Measurements from ENCODE around the gene MAPT.
"Not testable (repeated sequence)": the region's sequence is repeated elsewhere in the genome, so short reads cannot be mapped to it uniquely, and the experiment has no call there.

MAPT gene

DNA sequence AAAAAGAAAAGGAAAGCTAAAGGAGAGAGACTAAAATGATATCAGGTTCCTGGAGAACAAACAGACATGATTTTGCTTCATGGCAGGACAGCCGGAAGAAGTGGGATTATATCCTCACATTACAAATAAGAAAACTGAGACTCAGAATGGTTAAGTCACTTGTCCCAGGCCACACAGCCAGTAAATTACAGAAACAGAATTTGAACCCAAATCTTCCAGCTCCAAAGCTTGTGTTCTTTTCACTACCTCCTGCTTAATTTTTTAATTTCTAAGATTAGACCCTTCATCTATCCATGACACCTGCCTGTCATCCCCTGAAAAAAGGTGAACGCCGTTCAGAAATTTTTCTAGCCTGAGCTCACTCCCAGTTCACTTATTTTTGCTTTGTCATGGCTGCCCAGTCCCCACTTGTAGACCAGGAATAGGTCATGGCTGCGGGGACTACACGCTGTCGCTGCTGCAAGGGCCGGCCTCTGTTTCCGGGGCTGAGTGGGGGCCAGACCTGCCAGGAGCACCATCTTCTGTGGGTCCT lies 36.1 kb downstream of the MAPT start:
- peaks cover 9% of the 10 kb centered on the region for H3K9me3 ChIP-seq (ENCODE audit: control insufficient read depth, insufficient read depth, low read length)
- no peak overlapping the region for H3K27ac ChIP-seq (ENCODE audit: low read depth, low read length)
- H3K36me3 ChIP-seq (ENCODE audit: control insufficient read depth, insufficient read depth, low read length) = no peaks in the 10 kb centered on the region
- H3K4me3 ChIP-seq (ENCODE audit: low read depth, low read length) = no peak overlapping the region
- no peaks in the 10 kb centered on the region for H3K27me3 ChIP-seq (ENCODE audit: control insufficient read depth, insufficient read depth, low read length)
- no peak overlapping the region for H3K9ac ChIP-seq (ENCODE audit: low read depth, low read length)
- H3K4me1 ChIP-seq (ENCODE audit: control insufficient read depth, insufficient read depth, low read length) = no peaks in the 10 kb centered on the region

DNA sequence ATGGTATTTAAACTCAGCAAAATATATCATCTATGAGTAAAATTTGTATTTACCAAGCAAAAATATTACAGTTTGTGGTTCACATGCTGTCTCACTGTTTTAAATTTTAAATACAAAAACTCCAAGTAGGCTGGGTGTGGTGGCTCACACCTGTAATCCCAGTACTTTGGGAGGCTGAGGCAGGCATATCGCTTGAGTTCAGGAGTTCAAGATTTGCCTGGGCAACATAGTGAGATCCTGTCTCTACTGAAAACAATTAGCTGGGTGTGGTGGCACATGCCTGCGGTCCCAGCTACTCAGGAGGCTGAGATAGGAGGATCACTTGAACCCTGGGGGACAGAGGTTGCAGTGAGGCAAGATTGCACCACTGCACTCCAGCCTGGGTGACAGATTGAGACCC lies 37.3 kb downstream of the MAPT start:
- no peaks in the 10 kb centered on the region for H3K4me1 ChIP-seq (ENCODE audit: control insufficient read depth, insufficient read depth, low read length)
- no peaks in the 10 kb centered on the region for H3K27me3 ChIP-seq (ENCODE audit: control insufficient read depth, insufficient read depth, low read length)
- H3K9ac ChIP-seq (ENCODE audit: low read depth, low read length) = no peak overlapping the region
- H3K36me3 ChIP-seq (ENCODE audit: control insufficient read depth, insufficient read depth, low read length) = no peaks in the 10 kb centered on the region
- no peak overlapping the region for H3K27ac ChIP-seq (ENCODE audit: low read depth, low read length)
- no peak overlapping the region for H3K4me3 ChIP-seq (ENCODE audit: low read depth, low read length)
- peaks cover 9% of the 10 kb centered on the region for H3K9me3 ChIP-seq (ENCODE audit: control insufficient read depth, insufficient read depth, low read length)

DNA sequence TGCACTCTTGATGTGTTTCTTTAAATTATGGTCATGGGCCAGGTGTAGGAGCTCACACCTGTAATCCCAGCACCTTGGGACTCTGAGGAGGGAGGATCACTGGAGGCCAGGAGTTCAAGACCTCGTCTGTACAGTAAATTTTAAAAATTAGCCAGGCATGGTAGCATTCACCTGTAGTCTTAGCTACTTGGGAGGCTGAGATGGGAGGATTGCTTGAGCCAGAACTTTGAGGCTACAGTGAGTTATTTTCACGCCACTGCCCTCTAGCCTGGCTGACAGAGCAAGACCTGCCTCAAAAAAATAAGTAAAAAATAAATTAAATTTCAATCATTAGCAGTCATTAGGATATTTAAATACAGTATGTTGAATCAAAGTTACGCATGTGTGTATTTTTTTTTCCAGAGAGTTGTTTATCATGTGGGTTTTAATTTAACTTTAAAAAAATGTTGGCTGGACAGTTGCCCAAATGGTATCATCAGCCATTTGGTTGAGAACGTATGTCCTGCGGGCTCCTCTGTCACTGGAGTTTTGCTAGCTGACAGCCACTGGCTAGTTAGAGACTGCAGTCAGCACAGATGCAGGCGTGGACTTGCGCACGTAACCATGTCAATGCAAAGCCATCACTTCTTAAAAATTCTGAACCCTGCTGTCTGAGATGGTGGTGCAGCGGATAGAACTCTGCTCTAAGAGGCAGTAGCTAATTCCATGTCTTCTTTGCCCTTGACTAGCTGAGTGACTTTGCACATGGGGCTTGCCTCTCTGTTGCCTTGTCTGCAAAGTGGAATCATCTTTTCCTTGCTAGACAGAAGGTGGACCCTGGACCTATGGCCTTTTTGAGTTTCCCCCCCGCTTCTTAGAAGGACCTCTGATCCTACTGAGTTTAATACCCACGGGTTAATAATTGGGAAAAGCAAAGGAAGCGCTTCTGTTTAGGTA lies 40.0 kb downstream of the MAPT start:
- no peak overlapping the region for H3K4me3 ChIP-seq (ENCODE audit: low read depth, low read length)
- H3K27me3 ChIP-seq (ENCODE audit: control insufficient read depth, insufficient read depth, low read length) = no peaks in the 10 kb centered on the region
- no peak overlapping the region for H3K9ac ChIP-seq (ENCODE audit: low read depth, low read length)
- no peaks in the 10 kb centered on the region for H3K9me3 ChIP-seq (ENCODE audit: control insufficient read depth, insufficient read depth, low read length)
- no peak overlapping the region for H3K27ac ChIP-seq (ENCODE audit: low read depth, low read length)
- H3K36me3 ChIP-seq (ENCODE audit: control insufficient read depth, insufficient read depth, low read length) = no peaks in the 10 kb centered on the region
- H3K4me1 ChIP-seq (ENCODE audit: control insufficient read depth, insufficient read depth, low read length) = no peaks in the 10 kb centered on the region

DNA sequence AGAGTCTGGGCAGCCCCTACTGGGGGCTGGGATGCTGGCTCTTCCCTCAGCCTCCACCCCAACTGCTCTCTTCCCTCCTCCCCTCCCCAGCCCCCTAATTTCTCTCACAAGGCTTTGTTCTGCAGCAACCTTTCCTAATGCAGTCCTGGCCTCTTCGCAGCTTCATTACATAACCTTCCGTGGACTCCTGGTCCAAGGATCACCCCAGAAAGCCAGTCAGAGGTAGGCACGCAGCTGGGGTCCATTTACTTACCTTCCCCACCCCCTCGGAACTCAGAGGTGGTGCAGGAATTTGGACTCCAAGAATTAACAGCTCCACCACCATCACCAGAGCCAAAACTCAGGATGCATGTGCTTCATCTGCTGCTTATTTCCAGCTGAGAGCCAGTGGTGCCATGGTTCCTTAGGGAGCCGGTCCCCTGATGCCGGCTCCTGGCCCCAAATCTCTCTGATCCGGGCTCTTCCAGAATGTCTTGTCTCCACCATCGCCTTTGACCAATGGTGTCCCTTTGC lies 40.9 kb downstream of the MAPT start:
- Histone ChIP-seq H3K36me3 (ENCODE audit: control insufficient read depth, insufficient read depth, low read length) (no peaks in the 10 kb centered on the region), H3K4me1 (ENCODE audit: control insufficient read depth, insufficient read depth, low read length) (no peaks in the 10 kb centered on the region), H3K9ac (ENCODE audit: low read depth, low read length) (no peak overlapping the region), H3K4me3 (ENCODE audit: low read depth, low read length) (no peak overlapping the region), H3K9me3 (ENCODE audit: control insufficient read depth, insufficient read depth, low read length) (no peaks in the 10 kb centered on the region), H3K27me3 (ENCODE audit: control insufficient read depth, insufficient read depth, low read length) (no peaks in the 10 kb centered on the region), H3K27ac (ENCODE audit: low read depth, low read length) (no peak overlapping the region)

DNA sequence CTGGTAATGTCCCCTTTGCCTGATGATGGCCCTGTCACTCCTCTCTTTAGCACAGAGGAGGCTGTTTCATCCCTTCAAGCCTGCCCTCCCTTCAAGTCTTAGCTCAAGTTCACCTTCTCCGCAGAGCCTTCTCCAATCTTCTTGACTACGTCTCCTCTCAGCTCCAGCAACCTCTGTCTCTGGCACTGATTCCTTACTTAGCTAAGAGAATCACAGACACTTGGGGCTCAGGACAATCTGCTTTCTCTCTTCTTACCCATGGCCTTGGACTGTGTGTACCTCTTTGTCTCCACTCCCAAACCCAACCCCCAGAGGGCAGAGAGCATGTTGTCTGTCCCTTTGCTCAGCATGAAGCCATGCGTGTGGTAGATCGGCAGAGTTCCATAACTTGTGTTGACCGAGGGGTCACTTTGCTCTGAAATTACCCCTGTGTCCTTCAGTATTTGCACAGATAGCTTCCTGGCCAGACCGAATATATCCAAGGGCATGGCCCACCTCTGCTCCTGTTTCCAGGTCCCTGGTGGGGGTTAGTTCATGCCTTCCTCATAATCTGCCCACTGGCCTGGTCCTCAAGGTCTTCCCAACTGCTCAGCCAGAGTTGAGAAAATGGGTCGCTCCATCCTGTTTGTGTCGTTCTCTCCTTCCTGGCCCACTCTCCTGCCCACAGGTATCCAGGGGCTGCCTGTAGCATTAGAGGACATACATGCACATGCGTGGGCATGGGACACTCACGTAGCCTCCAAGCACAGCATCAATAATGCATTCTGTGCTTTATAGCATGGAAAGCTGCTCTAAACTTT lies 41.6 kb downstream of the MAPT start:
- Histone ChIP-seq H3K36me3 (ENCODE audit: control insufficient read depth, insufficient read depth, low read length) (no peaks in the 10 kb centered on the region), H3K4me1 (ENCODE audit: control insufficient read depth, insufficient read depth, low read length) (no peaks in the 10 kb centered on the region), H3K27me3 (ENCODE audit: control insufficient read depth, insufficient read depth, low read length) (no peaks in the 10 kb centered on the region), H3K27ac (ENCODE audit: low read depth, low read length) (no peak overlapping the region), H3K4me3 (ENCODE audit: low read depth, low read length) (no peak overlapping the region), H3K9me3 (ENCODE audit: control insufficient read depth, insufficient read depth, low read length) (no peaks in the 10 kb centered on the region), H3K9ac (ENCODE audit: low read depth, low read length) (no peak overlapping the region)

DNA sequence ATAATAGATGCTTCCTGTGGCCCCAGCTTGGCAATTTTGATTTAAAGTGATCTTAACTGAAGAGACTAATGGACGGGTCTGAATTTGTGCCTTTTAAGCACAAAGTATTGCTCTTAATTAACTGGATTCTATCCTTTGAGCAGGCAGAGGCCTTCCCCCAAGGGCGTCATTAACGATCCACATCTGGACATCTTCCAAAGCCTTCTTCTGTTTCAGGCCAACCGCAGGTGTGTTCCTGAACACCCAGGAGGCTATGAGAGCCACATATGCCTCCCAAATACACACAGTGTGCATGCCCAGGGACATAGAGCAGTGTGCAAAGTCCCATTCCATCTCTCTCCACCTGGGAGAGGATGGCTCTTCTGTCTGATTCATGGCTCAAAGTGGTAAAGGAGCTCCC lies 42.3 kb downstream of the MAPT start:
- no peaks in the 10 kb centered on the region for H3K36me3 ChIP-seq (ENCODE audit: control insufficient read depth, insufficient read depth, low read length)
- H3K9me3 ChIP-seq (ENCODE audit: control insufficient read depth, insufficient read depth, low read length) = no peaks in the 10 kb centered on the region
- H3K4me3 ChIP-seq (ENCODE audit: low read depth, low read length) = no peak overlapping the region
- H3K9ac ChIP-seq (ENCODE audit: low read depth, low read length) = no peak overlapping the region
- no peaks in the 10 kb centered on the region for H3K4me1 ChIP-seq (ENCODE audit: control insufficient read depth, insufficient read depth, low read length)
- no peaks in the 10 kb centered on the region for H3K27me3 ChIP-seq (ENCODE audit: control insufficient read depth, insufficient read depth, low read length)
- H3K27ac ChIP-seq (ENCODE audit: low read depth, low read length) = no peak overlapping the region

DNA sequence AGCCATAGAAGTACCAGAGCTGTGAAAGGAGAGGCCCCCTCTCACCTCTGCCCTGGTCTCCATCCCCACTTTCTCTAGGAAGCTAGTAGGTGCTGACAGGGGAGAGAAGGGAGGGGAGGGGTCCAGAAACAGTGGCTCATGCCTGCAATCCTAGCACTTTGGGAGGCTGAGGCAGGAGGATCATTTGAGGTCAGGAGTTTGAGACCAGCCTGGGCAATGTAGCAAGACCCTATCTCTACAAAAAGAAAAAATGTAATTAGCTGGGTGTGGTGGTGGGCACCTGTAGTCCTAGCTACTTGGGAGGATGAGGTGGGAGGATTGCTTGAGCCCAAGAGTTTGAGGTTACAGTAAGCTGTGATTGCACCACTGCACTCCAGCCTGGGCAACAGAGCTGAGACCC lies 42.8 kb downstream of the MAPT start:
- not testable (repeated sequence) for H3K27ac ChIP-seq (ENCODE audit: low read depth, low read length)

DNA sequence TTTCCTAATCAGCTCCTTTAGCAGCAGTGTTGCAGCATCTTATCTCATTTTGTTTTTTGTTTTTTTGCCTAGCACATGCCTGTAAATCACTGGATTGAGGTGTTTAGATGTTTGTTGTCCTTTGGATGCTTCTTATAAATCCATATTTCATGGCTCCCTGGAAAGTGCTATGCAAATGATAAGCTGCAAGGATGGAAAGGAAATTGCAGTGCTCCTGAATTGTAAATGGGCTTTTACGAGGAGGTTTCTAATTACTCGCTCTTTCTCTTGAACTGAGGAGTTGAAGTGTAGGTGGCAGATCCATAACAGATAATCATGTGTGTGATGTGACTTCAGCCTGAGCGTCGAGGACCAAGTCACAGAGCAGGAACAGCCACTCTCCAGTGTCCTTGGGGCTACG lies 45.0 kb downstream of the MAPT start:
- Histone ChIP-seq H3K4me3 (ENCODE audit: low read depth, low read length) (no peak overlapping the region), H3K27ac (ENCODE audit: low read depth, low read length) (no peak overlapping the region), H3K27me3 (ENCODE audit: control insufficient read depth, insufficient read depth, low read length) (no peaks in the 10 kb centered on the region; the same call in 1 of the 2 replicates), H3K9me3 (ENCODE audit: control insufficient read depth, insufficient read depth, low read length) (no peaks in the 10 kb centered on the region), H3K36me3 (ENCODE audit: control insufficient read depth, insufficient read depth, low read length) (no peaks in the 10 kb centered on the region), H3K9ac (ENCODE audit: low read depth, low read length) (no peak overlapping the region), H3K4me1 (ENCODE audit: control insufficient read depth, insufficient read depth, low read length) (peaks cover 11% of the 10 kb centered on the region)

More for the DNA sequence above, 42.8 kb downstream of the MAPT start:
- H3K36me3 ChIP-seq (ENCODE audit: control insufficient read depth, insufficient read depth, low read length); H3K4me1 ChIP-seq (ENCODE audit: control insufficient read depth, insufficient read depth, low read length); H3K4me3 ChIP-seq (ENCODE audit: low read depth, low read length); H3K9ac ChIP-seq (ENCODE audit: low read depth, low read length); H3K9me3 ChIP-seq (ENCODE audit: control insufficient read depth, insufficient read depth, low read length); H3K27me3 ChIP-seq (ENCODE audit: control insufficient read depth, insufficient read depth, low read length): not testable (repeated sequence)

DNA sequence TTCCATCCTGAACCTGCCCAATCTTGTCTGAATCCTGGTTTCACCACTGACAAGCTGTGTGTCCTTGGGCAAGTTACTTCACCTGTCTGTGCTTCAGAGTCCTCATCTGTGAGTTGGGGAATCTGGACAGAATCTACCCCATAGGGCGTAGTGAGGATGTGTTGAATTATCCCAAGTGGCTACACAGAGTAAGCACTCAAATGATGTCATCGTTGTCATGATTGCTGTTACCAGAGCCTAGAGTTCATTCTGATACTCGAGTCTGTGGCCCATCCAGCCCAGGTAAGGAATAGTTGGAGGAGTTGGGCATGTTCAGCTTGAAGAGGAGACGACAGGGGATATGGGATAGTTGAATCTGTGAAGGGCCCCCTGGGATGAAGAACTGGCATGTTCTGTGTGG lies 45.9 kb downstream of the MAPT start:
- Histone ChIP-seq H3K27me3 (ENCODE audit: control insufficient read depth, insufficient read depth, low read length) (no peaks in the 10 kb centered on the region; the same call in 1 of the 2 replicates), H3K9ac (ENCODE audit: low read depth, low read length) (no peak overlapping the region), H3K36me3 (ENCODE audit: control insufficient read depth, insufficient read depth, low read length) (no peaks in the 10 kb centered on the region), H3K4me1 (ENCODE audit: control insufficient read depth, insufficient read depth, low read length) (peaks cover 11% of the 10 kb centered on the region), H3K9me3 (ENCODE audit: control insufficient read depth, insufficient read depth, low read length) (no peaks in the 10 kb centered on the region), H3K4me3 (ENCODE audit: low read depth, low read length) (no peak overlapping the region), H3K27ac (ENCODE audit: low read depth, low read length) (no peak overlapping the region)

DNA sequence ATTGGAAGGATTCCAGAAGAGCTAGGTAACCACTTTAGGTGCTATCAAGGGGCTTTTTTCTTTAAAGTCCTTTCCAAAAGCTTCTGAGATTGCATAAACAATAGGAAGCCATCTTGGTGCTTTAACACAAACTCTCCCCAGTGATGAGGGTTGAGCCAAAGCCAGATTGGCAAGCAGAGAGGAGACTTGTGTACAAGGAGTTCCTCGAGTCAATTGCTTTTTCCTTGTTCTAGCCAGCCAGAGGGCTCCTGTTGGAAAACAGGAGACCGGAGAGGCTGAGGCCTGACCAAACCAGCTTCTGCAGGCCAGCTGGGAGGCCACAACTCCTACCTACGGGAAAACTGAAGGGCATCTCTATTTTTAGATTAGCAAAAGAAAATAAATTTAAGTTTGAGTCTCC lies 46.5 kb downstream of the MAPT start:
- H3K9me3 ChIP-seq (ENCODE audit: control insufficient read depth, insufficient read depth, low read length) = no peaks in the 10 kb centered on the region
- peaks cover 11% of the 10 kb centered on the region for H3K4me1 ChIP-seq (ENCODE audit: control insufficient read depth, insufficient read depth, low read length)
- no peak overlapping the region for H3K4me3 ChIP-seq (ENCODE audit: low read depth, low read length)
- no peak overlapping the region for H3K9ac ChIP-seq (ENCODE audit: low read depth, low read length)
- H3K27me3 ChIP-seq (ENCODE audit: control insufficient read depth, insufficient read depth, low read length) = no peaks in the 10 kb centered on the region; the same call in 1 of the 2 replicates
- no peaks in the 10 kb centered on the region for H3K36me3 ChIP-seq (ENCODE audit: control insufficient read depth, insufficient read depth, low read length)
- H3K27ac ChIP-seq (ENCODE audit: low read depth, low read length) = no peak overlapping the region
